COLO668 (cell line): Measurements from ENCODE around the gene BNIP2.
"Not testable (repeated sequence)": the region's sequence is repeated elsewhere in the genome, so short reads cannot be mapped to it uniquely, and the experiment has no call there.

Source experiments
- DNase-seq: peaks from one replicate; lab custom pipeline; 2025; ENCODE audit not compliant: unreplicated experiment; lab: John Stamatoyannopoulos, UW

BNIP2 gene

GRCh38 chr15:59642351-59642750 lies 46.8 kb downstream of the BNIP2 start:
- DNase-seq: no peak

GRCh38 chr15:59637507-59637906 lies 51.6 kb downstream of the BNIP2 start:
- DNase-seq: not testable (repeated sequence)

GRCh38 chr15:59636184-59636583 lies 52.9 kb downstream of the BNIP2 start:
- no peak for DNase-seq

- DNase-seq: no peak
Measured at GRCh38 chr15:59632714-59633113, 56.4 kb downstream of the BNIP2 start.

- peak; percentile 77 for DNase-seq
Measured at GRCh38 chr15:59622289-59622688, 66.8 kb downstream of the BNIP2 start.

- no peak for DNase-seq
Measured at GRCh38 chr15:59618406-59618805, 70.7 kb downstream of the BNIP2 start.

GRCh38 chr15:59616379-59616778 lies 72.7 kb downstream of the BNIP2 start:
- peak; percentile 26 for DNase-seq

- no peak for DNase-seq
Measured at GRCh38 chr15:59615661-59616060, 73.5 kb downstream of the BNIP2 start.

GRCh38 chr15:59614153-59614552 lies 75.0 kb downstream of the BNIP2 start:
- DNase-seq: no peak

- DNase-seq: peak; percentile 24
Measured at GRCh38 chr15:59611276-59612260, 77.6 kb downstream of the BNIP2 start, which contains the start of gene GCNT3. Gene GCNT3 (plus strand): TSS chr15:59611783. CDS start chr15:59618239, 6,456 bp downstream.

- peak; percentile 36 for DNase-seq
Measured at GRCh38 chr15:59609730-59610712, 79.1 kb downstream of the BNIP2 start.
